MM.1S (cell line): ENCODE results near the gene FBN2.

ENCODE experiments used
- CTCF ChIP-seq: fragments of 300-600 bp; sonication (generic); IDR thresholded peaks from 2 replicates; pipeline ENCODE4 v1.5.1; 2016; ENCODE audit warnings: antibody characterized with exemption, low read length, mixed read lengths
- EZH2 ChIP-seq: fragments of 300-600 bp; sonication (generic); optimal IDR thresholded peaks from 2 replicates; pipeline ENCODE3; 2017; ENCODE audit warnings: low read depth, mild to moderate bottlenecking, antibody characterized with exemption, low read length, mixed read lengths
- EZH2phosphoT487 ChIP-seq: fragments of 300-600 bp; sonication (generic); IDR thresholded peaks from 2 replicates; pipeline ENCODE4 v1.6.1; 2018; ENCODE audit warnings: antibody characterized with exemption, low read length

DNA sequence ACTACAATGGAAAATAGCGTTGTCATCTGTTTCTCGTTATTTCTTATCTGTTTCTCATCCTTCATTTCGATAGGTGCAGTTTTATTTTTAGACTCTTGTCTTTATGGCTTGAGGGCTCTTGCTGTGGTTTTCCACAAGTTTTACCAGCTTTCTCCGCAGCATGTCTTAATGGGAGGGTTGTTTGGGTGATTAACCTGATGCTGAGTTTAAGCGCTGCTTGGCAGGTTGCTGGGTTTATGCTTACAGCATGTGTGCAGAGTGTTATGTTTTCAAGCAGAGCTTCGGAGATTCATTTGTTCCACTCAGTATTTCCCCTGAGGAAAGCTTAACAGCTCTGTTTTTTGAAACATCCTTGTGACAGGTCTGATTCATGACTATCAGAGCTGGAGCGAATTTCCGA is 300.5 kb downstream of the FBN2 start:
- TF ChIP-seq CTCF (no peak), EZH2 (no peak), EZH2phosphoT487 (no peak)
